GM23338 (cell line): Measurements from ENCODE around the gene UCP3. TPM values are rescaled to one million over a fixed set of nuclear protein-coding genes. Genes with fewer than 3 reads are reported as not detected.

ENCODE experiments used
- ATAC-seq: fragments of 200-7000 bp; cut with Tn5 transposase; 3 replicates; pipeline ENCODE4 v1.9.1; 2020
- DNase-seq: peaks from one replicate; pipeline ENCODE4 v3.0.0-alpha.2; 2015; ENCODE audit warnings: low spot score
- H2AFZ ChIP-seq: fragments of 200-600 bp; sonication (generic); 2 replicates; pipeline ENCODE4 v1.8.0; 2016; ENCODE audit warnings: antibody characterized with exemption, mild to moderate bottlenecking, moderate library complexity
- H3F3A ChIP-seq: fragments of 200-600 bp; sonication (generic); replicated peaks from 2 replicates; pipeline ENCODE4 v1.8.0; 2017; ENCODE audit warnings: antibody characterized with exemption, mixed run types, low read depth
- H3K27ac ChIP-seq: fragments of 200-600 bp; sonication (generic); 2 replicates; pipeline ENCODE4 v1.6.1; 2016; ENCODE audit warnings: low read depth
- H3K27me3 ChIP-seq: fragments of 200-600 bp; sonication (generic); 2 replicates; pipeline ENCODE4 v1.8.0; 2016; ENCODE audit warnings: mild to moderate bottlenecking, mixed run types, moderate library complexity; ENCODE audit not compliant: insufficient read depth
- H3K36me3 ChIP-seq: fragments of 200-600 bp; sonication (generic); 2 replicates; pipeline ENCODE4 v1.8.0; 2016; ENCODE audit warnings: mild to moderate bottlenecking; ENCODE audit not compliant: insufficient read depth
- H3K4me1 ChIP-seq: fragments of 200-600 bp; sonication (generic); 2 replicates; pipeline ENCODE4 v1.8.0; 2016; ENCODE audit warnings: mild to moderate bottlenecking, moderate library complexity; ENCODE audit not compliant: insufficient read depth
- H3K4me2 ChIP-seq: fragments of 200-600 bp; sonication (generic); 2 replicates; pipeline ENCODE4 v1.7.1; 2017; ENCODE audit warnings: mixed run types
- H3K4me3 ChIP-seq: fragments of 200-600 bp; sonication (generic); 2 replicates; pipeline ENCODE4 v1.6.1; 2016; ENCODE audit warnings: mixed run types
- H3K79me2 ChIP-seq: fragments of 200-600 bp; sonication (generic); replicated peaks from 2 replicates; pipeline ENCODE4 v1.8.0; 2017; ENCODE audit warnings: mild to moderate bottlenecking; ENCODE audit not compliant: insufficient read depth
- H3K9me2 ChIP-seq: fragments of 200-600 bp; sonication (generic); 2 replicates; pipeline ENCODE4 v1.8.0; 2017; ENCODE audit not compliant: insufficient read depth
- H4K20me1 ChIP-seq: fragments of 200-600 bp; sonication (generic); replicated peaks from 2 replicates; pipeline ENCODE4 v1.8.0; 2017; ENCODE audit warnings: mild to moderate bottlenecking; ENCODE audit not compliant: insufficient read depth
- H3K27ac Mint-ChIP-seq: 2 replicates; pipeline ENCODE4 v1.8.0; 2020; ENCODE audit warnings: inconsistent platforms, mild to moderate bottlenecking, moderate library complexity, mixed read lengths
- H3K27me3 Mint-ChIP-seq: 3 replicates; pipeline ENCODE4 v1.8.0; 2022; ENCODE audit warnings: low read depth, mild to moderate bottlenecking, moderate library complexity, mixed read lengths, inconsistent platforms; ENCODE audit not compliant: insufficient read depth, poor library complexity
- H3K36me3 Mint-ChIP-seq: 3 replicates; pipeline ENCODE4 v1.8.0; 2021; ENCODE audit warnings: low read depth, mild to moderate bottlenecking, inconsistent platforms, moderate library complexity, mixed read lengths
- H3K4me1 Mint-ChIP-seq: 3 replicates; pipeline ENCODE4 v1.8.0; 2020; ENCODE audit warnings: mild to moderate bottlenecking, inconsistent platforms, mixed read lengths
- H3K4me3 Mint-ChIP-seq: 3 replicates; pipeline ENCODE4 v1.8.0; 2021; ENCODE audit warnings: moderate library complexity, mild to moderate bottlenecking, inconsistent platforms, mixed read lengths
- H3K9me3 Mint-ChIP-seq: 3 replicates; pipeline ENCODE4 v1.8.0; 2020; ENCODE audit warnings: moderate library complexity, mild to moderate bottlenecking, inconsistent platforms, mixed read lengths
- CREB1 ChIP-seq: fragments of 250-450 bp; sonication (Bioruptor Pico); IDR thresholded peaks from 2 replicates; pipeline ENCODE4 v1.5.0; 2020; ENCODE audit warnings: low read depth, mild to moderate bottlenecking, moderate library complexity
- EZH2 ChIP-seq: fragments of 200-600 bp; sonication (generic); IDR thresholded peaks from one replicate; pipeline ENCODE4 v1.8.0; 2017; ENCODE audit warnings: antibody characterized with exemption, mild to moderate bottlenecking, low read depth; ENCODE audit not compliant: unreplicated experiment
- EZH2phosphoT487 ChIP-seq: fragments of 200-600 bp; sonication (generic); IDR thresholded peaks from one replicate; pipeline ENCODE4 v1.8.1; 2018; ENCODE audit warnings: antibody characterized with exemption; ENCODE audit not compliant: unreplicated experiment
- JUNB ChIP-seq: IDR thresholded peaks from one replicate; pipeline ENCODE4 v1.6.1; 2016; ENCODE audit warnings: antibody characterized with exemption; ENCODE audit not compliant: unreplicated experiment
- NANOG ChIP-seq: IDR thresholded peaks from 2 replicates; pipeline ENCODE4 v1.6.1; 2016; ENCODE audit warnings: antibody characterized with exemption, borderline replicate concordance
- POLR2AphosphoS5 ChIP-seq: IDR thresholded peaks from 2 replicates; pipeline ENCODE4 v1.6.1; 2016; ENCODE audit warnings: antibody characterized with exemption, low read depth
- STAT1 ChIP-seq: IDR thresholded peaks from one replicate; pipeline ENCODE4 v1.6.1; 2016; ENCODE audit warnings: antibody characterized with exemption; ENCODE audit not compliant: unreplicated experiment
- ZNF114 ChIP-seq: fragments of 250-450 bp; sonication (Bioruptor Pico); IDR thresholded peaks from 2 replicates; pipeline ENCODE4 v1.5.0; 2020; ENCODE audit warnings: mild to moderate bottlenecking, moderate library complexity
- ZNF331 ChIP-seq: fragments of 250-450 bp; sonication (Bioruptor Pico); IDR thresholded peaks from 2 replicates; pipeline ENCODE4 v1.5.0; 2020; ENCODE audit warnings: low read depth, mild to moderate bottlenecking, moderate library complexity
- polyA plus RNA-seq: library from polyadenylated mRNA; unstranded; fragments of >200 nt; fragmentation: Nextera tagmentation; extraction: Ambion mirVana; gene quantifications from 2 replicates; pipeline ENCODE4 v1.2.1, GENCODE V29; 2016
- total RNA-seq: library from RNA; depleted of rRNA; stranded (reverse); fragments of >200 nt; shearing (Covaris generic); gene quantifications from 2 replicates; pipeline ENCODE4 v1.2.3, GENCODE V29; 2014
- TF ChIP-seq, protein P1 (sequence below), 2 experiments: fragments of 200-600 bp in 1 of 2; sonication (generic) in 1 of 2; conservative IDR thresholded peaks; 2 replicates each; pipeline versions ENCODE4 v1.5.1 to v1.6.1; 2016 to 2017; ENCODE audit warnings: antibody characterized with exemption in 2 of 2, low read depth in 2 of 2, mild to moderate bottlenecking in 2 of 2, moderate library complexity in 1 of 2
- TF ChIP-seq, protein P2 (sequence below): IDR thresholded peaks from one replicate; pipeline ENCODE4 v1.6.1; 2018; ENCODE audit warnings: antibody characterized with exemption; ENCODE audit not compliant: unreplicated experiment
- TF ChIP-seq, protein P3 (sequence below): IDR thresholded peaks from 2 replicates; pipeline ENCODE4 v1.6.1; 2016; ENCODE audit warnings: antibody characterized with exemption
- TF ChIP-seq, protein P4 (sequence below): fragments of 250-450 bp; sonication (Bioruptor Pico); IDR thresholded peaks from 2 replicates; pipeline ENCODE4 v1.5.0; 2020; ENCODE audit warnings: mild to moderate bottlenecking, moderate library complexity

Gene UCP3
- total and polyA plus RNA-seq, 2 experiments from 2014 or later = 0.21 to 0.40 TPM

DNA sequence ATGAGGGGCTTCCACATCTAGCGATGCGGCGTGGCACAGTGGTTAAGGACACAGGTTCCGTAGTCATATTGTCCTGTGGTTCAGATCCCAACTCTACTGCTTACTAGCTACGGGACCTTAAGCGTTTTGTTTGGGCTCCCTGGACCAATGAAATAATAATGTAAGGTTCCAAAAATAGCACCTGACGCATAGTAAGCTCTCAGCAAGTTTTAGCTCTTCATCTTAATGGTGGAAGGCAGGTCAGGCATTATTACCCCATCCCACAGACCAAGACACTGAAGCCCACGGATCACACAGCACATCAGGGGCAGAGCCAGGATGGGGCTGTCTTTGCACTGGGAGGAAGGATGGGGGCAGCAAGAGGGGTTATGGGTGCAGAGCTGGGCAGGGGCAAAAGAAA, 45.0 kb downstream of the UCP3 start:
- DNase-seq = no peak
- Histone ChIP-seq H4K20me1 (no peaks in the 10 kb centered on the region), H3K36me3 (no peaks in the 10 kb centered on the region), H2AFZ (peak overlapping the region; percentile 90; the same call in 1 of the 2 replicates), H3K79me2 (no peaks in the 10 kb centered on the region), H3K9me2 (no peaks in the 10 kb centered on the region), H3F3A (0 out of 2 replicates have a peak, but pooled peaks cover 3% of the 10 kb centered on the region), H3K27ac (no peak overlapping the region), H3K4me3 (no peak overlapping the region), H3K4me1 (peaks cover 4% of the 10 kb centered on the region; the same call in 1 of the 2 replicates), H3K4me2 (no peak overlapping the region), H3K27me3 (no peaks in the 10 kb centered on the region)
- TF ChIP-seq, protein P1, sequence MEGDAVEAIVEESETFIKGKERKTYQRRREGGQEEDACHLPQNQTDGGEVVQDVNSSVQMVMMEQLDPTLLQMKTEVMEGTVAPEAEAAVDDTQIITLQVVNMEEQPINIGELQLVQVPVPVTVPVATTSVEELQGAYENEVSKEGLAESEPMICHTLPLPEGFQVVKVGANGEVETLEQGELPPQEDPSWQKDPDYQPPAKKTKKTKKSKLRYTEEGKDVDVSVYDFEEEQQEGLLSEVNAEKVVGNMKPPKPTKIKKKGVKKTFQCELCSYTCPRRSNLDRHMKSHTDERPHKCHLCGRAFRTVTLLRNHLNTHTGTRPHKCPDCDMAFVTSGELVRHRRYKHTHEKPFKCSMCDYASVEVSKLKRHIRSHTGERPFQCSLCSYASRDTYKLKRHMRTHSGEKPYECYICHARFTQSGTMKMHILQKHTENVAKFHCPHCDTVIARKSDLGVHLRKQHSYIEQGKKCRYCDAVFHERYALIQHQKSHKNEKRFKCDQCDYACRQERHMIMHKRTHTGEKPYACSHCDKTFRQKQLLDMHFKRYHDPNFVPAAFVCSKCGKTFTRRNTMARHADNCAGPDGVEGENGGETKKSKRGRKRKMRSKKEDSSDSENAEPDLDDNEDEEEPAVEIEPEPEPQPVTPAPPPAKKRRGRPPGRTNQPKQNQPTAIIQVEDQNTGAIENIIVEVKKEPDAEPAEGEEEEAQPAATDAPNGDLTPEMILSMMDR (conservative IDR thresholded peaks at IDR 0.05; ENCODE audit: low read depth in 2 of 2) = no peak
- no peak for TF ChIP-seq EZH2
- TF ChIP-seq, protein P2, sequence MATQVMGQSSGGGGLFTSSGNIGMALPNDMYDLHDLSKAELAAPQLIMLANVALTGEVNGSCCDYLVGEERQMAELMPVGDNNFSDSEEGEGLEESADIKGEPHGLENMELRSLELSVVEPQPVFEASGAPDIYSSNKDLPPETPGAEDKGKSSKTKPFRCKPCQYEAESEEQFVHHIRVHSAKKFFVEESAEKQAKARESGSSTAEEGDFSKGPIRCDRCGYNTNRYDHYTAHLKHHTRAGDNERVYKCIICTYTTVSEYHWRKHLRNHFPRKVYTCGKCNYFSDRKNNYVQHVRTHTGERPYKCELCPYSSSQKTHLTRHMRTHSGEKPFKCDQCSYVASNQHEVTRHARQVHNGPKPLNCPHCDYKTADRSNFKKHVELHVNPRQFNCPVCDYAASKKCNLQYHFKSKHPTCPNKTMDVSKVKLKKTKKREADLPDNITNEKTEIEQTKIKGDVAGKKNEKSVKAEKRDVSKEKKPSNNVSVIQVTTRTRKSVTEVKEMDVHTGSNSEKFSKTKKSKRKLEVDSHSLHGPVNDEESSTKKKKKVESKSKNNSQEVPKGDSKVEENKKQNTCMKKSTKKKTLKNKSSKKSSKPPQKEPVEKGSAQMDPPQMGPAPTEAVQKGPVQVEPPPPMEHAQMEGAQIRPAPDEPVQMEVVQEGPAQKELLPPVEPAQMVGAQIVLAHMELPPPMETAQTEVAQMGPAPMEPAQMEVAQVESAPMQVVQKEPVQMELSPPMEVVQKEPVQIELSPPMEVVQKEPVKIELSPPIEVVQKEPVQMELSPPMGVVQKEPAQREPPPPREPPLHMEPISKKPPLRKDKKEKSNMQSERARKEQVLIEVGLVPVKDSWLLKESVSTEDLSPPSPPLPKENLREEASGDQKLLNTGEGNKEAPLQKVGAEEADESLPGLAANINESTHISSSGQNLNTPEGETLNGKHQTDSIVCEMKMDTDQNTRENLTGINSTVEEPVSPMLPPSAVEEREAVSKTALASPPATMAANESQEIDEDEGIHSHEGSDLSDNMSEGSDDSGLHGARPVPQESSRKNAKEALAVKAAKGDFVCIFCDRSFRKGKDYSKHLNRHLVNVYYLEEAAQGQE = no peak
- TF ChIP-seq NANOG = no peak
- no peak for TF ChIP-seq JUNB
- no peak for TF ChIP-seq STAT1
- TF ChIP-seq, protein P3, sequence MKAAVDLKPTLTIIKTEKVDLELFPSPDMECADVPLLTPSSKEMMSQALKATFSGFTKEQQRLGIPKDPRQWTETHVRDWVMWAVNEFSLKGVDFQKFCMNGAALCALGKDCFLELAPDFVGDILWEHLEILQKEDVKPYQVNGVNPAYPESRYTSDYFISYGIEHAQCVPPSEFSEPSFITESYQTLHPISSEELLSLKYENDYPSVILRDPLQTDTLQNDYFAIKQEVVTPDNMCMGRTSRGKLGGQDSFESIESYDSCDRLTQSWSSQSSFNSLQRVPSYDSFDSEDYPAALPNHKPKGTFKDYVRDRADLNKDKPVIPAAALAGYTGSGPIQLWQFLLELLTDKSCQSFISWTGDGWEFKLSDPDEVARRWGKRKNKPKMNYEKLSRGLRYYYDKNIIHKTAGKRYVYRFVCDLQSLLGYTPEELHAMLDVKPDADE = no peak
- TF ChIP-seq, protein P4, sequence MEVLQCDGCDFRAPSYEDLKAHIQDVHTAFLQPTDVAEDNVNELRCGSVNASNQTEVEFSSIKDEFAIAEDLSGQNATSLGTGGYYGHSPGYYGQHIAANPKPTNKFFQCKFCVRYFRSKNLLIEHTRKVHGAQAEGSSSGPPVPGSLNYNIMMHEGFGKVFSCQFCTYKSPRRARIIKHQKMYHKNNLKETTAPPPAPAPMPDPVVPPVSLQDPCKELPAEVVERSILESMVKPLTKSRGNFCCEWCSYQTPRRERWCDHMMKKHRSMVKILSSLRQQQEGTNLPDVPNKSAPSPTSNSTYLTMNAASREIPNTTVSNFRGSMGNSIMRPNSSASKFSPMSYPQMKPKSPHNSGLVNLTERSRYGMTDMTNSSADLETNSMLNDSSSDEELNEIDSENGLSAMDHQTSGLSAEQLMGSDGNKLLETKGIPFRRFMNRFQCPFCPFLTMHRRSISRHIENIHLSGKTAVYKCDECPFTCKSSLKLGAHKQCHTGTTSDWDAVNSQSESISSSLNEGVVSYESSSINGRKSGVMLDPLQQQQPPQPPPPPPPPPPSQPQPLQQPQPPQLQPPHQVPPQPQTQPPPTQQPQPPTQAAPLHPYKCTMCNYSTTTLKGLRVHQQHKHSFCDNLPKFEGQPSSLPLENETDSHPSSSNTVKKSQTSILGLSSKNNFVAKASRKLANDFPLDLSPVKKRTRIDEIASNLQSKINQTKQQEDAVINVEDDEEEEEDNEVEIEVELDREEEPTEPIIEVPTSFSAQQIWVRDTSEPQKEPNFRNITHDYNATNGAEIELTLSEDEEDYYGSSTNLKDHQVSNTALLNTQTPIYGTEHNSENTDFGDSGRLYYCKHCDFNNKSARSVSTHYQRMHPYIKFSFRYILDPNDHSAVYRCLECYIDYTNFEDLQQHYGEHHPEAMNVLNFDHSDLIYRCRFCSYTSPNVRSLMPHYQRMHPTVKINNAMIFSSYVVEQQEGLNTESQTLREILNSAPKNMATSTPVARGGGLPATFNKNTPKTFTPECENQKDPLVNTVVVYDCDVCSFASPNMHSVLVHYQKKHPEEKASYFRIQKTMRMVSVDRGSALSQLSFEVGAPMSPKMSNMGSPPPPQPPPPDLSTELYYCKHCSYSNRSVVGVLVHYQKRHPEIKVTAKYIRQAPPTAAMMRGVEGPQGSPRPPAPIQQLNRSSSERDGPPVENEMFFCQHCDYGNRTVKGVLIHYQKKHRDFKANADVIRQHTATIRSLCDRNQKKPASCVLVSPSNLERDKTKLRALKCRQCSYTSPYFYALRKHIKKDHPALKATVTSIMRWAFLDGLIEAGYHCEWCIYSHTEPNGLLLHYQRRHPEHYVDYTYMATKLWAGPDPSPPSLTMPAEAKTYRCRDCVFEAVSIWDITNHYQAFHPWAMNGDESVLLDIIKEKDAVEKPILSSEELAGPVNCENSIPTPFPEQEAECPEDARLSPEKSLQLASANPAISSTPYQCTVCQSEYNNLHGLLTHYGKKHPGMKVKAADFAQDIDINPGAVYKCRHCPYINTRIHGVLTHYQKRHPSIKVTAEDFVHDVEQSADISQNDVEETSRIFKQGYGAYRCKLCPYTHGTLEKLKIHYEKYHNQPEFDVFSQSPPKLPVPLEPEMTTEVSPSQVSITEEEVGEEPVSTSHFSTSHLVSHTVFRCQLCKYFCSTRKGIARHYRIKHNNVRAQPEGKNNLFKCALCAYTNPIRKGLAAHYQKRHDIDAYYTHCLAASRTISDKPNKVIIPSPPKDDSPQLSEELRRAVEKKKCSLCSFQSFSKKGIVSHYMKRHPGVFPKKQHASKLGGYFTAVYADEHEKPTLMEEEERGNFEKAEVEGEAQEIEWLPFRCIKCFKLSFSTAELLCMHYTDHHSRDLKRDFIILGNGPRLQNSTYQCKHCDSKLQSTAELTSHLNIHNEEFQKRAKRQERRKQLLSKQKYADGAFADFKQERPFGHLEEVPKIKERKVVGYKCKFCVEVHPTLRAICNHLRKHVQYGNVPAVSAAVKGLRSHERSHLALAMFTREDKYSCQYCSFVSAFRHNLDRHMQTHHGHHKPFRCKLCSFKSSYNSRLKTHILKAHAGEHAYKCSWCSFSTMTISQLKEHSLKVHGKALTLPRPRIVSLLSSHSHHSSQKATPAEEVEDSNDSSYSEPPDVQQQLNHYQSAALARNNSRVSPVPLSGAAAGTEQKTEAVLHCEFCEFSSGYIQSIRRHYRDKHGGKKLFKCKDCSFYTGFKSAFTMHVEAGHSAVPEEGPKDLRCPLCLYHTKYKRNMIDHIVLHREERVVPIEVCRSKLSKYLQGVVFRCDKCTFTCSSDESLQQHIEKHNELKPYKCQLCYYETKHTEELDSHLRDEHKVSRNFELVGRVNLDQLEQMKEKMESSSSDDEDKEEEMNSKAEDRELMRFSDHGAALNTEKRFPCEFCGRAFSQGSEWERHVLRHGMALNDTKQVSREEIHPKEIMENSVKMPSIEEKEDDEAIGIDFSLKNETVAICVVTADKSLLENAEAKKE (CRISPR knock-in tag) = no peak
- no peak for TF ChIP-seq ZNF114 (CRISPR knock-in tag)
- TF ChIP-seq EZH2phosphoT487 = no peak
- TF ChIP-seq POLR2AphosphoS5 = no peak
- no peak for TF ChIP-seq ZNF331 (CRISPR knock-in tag)
- TF ChIP-seq CREB1 (CRISPR knock-in tag) = no peak
- Mint-ChIP-seq H3K27me3 (peaks cover 14% of the 10 kb centered on the region), H3K4me3 (no peak overlapping the region), H3K36me3 (no peaks in the 10 kb centered on the region), H3K27ac (no peak overlapping the region), H3K9me3 (no peaks in the 10 kb centered on the region; the same call in 2 of the 3 replicates), H3K4me1 (peaks cover 9% of the 10 kb centered on the region)
- ATAC-seq = peak; percentile 32
